IPS-18c (cell line): ENCODE results near the gene OTOGL.
"Not testable (repeated sequence)": the region's sequence is repeated elsewhere in the genome, so short reads cannot be mapped to it uniquely, and the experiment has no call there.

ENCODE experiments used
- H3K4me3 ChIP-seq: 2 replicates; pipeline ENCODE4 v1.7.0; 2013; ENCODE audit warnings: low read depth, mild to moderate bottlenecking, low read length, moderate library complexity; ENCODE audit not compliant: insufficient read depth
- H3K9me3 ChIP-seq: one replicate; pipeline ENCODE4 v1.6.1; 2013; ENCODE audit warnings: mild to moderate bottlenecking, low read length, moderate library complexity; ENCODE audit not compliant: control insufficient read depth, insufficient read depth

The OTOGL gene

GRCh38 chr12:80273144-80273543, 173.8 kb downstream of the OTOGL start:
- H3K4me3 ChIP-seq: no peak overlapping the region
- H3K9me3 ChIP-seq: no peaks in the 10 kb centered on the region

- Histone ChIP-seq H3K9me3 (no peaks in the 10 kb centered on the region), H3K4me3 (no peak overlapping the region)
Measured at GRCh38 chr12:80277732-80278131, 178.4 kb downstream of the OTOGL start.

GRCh38 chr12:80282226-80282625, 182.9 kb downstream of the OTOGL start:
- Histone ChIP-seq H3K4me3 (no peak overlapping the region), H3K9me3 (no peaks in the 10 kb centered on the region)

GRCh38 chr12:80282761-80283160, 183.4 kb downstream of the OTOGL start:
- no peak overlapping the region for H3K4me3 ChIP-seq
- no peaks in the 10 kb centered on the region for H3K9me3 ChIP-seq

GRCh38 chr12:80291108-80291754, 191.9 kb downstream of the OTOGL start:
- Histone ChIP-seq H3K4me3 (no peak overlapping the region), H3K9me3 (peaks cover 2% of the 10 kb centered on the region)

GRCh38 chr12:80293347-80293746, 194.0 kb downstream of the OTOGL start:
- Histone ChIP-seq H3K9me3 (peaks cover 2% of the 10 kb centered on the region), H3K4me3 (no peak overlapping the region)

- Histone ChIP-seq H3K9me3 (peaks cover 2% of the 10 kb centered on the region), H3K4me3 (no peak overlapping the region)
Measured at GRCh38 chr12:80293759-80294158, 194.4 kb downstream of the OTOGL start.

GRCh38 chr12:80299219-80299618, 199.9 kb downstream of the OTOGL start:
- no peak overlapping the region for H3K4me3 ChIP-seq
- H3K9me3 ChIP-seq: no peaks in the 10 kb centered on the region

- no peaks in the 10 kb centered on the region for H3K9me3 ChIP-seq
- H3K4me3 ChIP-seq: no peak overlapping the region
Measured at GRCh38 chr12:80299976-80300375, 200.6 kb downstream of the OTOGL start.

GRCh38 chr12:80307436-80307835, 208.1 kb downstream of the OTOGL start:
- not testable (repeated sequence) for H3K9me3 ChIP-seq

GRCh38 chr12:80313209-80313608, 213.9 kb downstream of the OTOGL start:
- Histone ChIP-seq H3K4me3 (no peak overlapping the region), H3K9me3 (no peaks in the 10 kb centered on the region)

More at GRCh38 chr12:80307436-80307835, 208.1 kb downstream of the OTOGL start:
- H3K4me3 ChIP-seq: not testable (repeated sequence)

GRCh38 chr12:80314741-80315140, 215.4 kb downstream of the OTOGL start:
- H3K4me3 ChIP-seq: no peak overlapping the region

GRCh38 chr12:80316222-80316621, 216.9 kb downstream of the OTOGL start:
- Histone ChIP-seq H3K9me3 (no peaks in the 10 kb centered on the region), H3K4me3 (no peak overlapping the region)

More at GRCh38 chr12:80314741-80315140, 215.4 kb downstream of the OTOGL start:
- H3K9me3 ChIP-seq: no peaks in the 10 kb centered on the region

GRCh38 chr12:80317307-80317706, 218.0 kb downstream of the OTOGL start:
- Histone ChIP-seq H3K4me3 (no peak overlapping the region), H3K9me3 (no peaks in the 10 kb centered on the region)

GRCh38 chr12:80317899-80318298, 218.6 kb downstream of the OTOGL start:
- no peak overlapping the region for H3K4me3 ChIP-seq

GRCh38 chr12:80320121-80320678, 220.9 kb downstream of the OTOGL start:
- H3K9me3 ChIP-seq: no peaks in the 10 kb centered on the region
- no peak overlapping the region for H3K4me3 ChIP-seq

More at GRCh38 chr12:80317899-80318298, 218.6 kb downstream of the OTOGL start:
- no peaks in the 10 kb centered on the region for H3K9me3 ChIP-seq

GRCh38 chr12:80321653-80322052, 222.3 kb downstream of the OTOGL start:
- Histone ChIP-seq H3K4me3 (no peak overlapping the region), H3K9me3 (no peaks in the 10 kb centered on the region)

GRCh38 chr12:80325167-80325959, 226.0 kb downstream of the OTOGL start:
- Histone ChIP-seq H3K9me3 (no peaks in the 10 kb centered on the region), H3K4me3 (no peak overlapping the region)
